A549 (cell line): ENCODE measurements around the gene WDR17.

Experiments used
- CHD4 ChIP-seq: fragments of 200-600 bp; sonication (generic); IDR thresholded peaks from 2 replicates; pipeline ENCODE4 v1.6.1; 2016; ENCODE audit warnings: antibody characterized with exemption, mild to moderate bottlenecking, borderline replicate concordance
- TF ChIP-seq, protein P1 (sequence below): fragments of >200 bp; sonication (Bioruptor Twin); formaldehyde crosslinking; IDR thresholded peaks from 3 replicates; pipeline ENCODE4 v1.5.1; 2016

DNA sequence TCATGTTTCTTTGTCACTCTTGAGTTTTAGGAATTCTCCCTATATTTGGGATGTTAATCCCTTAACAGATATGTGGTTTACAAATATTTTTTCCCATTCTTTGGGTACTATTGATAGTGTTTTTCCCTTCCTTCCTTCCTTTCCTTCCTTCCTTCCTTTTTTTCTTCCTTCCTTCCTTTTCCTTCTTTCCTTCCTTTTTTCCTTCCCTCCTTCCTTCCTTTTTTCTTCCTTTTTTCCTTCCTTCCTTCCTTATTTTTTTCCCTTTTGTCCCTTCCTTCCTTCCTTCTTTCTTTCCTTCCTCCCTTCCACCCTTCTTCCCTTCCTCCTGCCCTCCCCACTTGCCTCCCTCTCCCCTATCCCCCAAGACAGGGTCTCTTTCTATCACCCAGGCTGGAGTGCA lies 42.1 kb downstream of the WDR17 start:
- no peak for TF ChIP-seq CHD4
- TF ChIP-seq, protein P1, sequence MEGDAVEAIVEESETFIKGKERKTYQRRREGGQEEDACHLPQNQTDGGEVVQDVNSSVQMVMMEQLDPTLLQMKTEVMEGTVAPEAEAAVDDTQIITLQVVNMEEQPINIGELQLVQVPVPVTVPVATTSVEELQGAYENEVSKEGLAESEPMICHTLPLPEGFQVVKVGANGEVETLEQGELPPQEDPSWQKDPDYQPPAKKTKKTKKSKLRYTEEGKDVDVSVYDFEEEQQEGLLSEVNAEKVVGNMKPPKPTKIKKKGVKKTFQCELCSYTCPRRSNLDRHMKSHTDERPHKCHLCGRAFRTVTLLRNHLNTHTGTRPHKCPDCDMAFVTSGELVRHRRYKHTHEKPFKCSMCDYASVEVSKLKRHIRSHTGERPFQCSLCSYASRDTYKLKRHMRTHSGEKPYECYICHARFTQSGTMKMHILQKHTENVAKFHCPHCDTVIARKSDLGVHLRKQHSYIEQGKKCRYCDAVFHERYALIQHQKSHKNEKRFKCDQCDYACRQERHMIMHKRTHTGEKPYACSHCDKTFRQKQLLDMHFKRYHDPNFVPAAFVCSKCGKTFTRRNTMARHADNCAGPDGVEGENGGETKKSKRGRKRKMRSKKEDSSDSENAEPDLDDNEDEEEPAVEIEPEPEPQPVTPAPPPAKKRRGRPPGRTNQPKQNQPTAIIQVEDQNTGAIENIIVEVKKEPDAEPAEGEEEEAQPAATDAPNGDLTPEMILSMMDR, result no peak
